Neural progenitor cell (in vitro differentiated cells): Measurements from ENCODE around the gene MYCBP2. TPM values are rescaled to one million over a fixed set of nuclear protein-coding genes. Genes with fewer than 3 reads are reported as not detected.

ENCODE experiments used
- DNase-seq: peaks from one replicate; pipeline ENCODE4 v3.0.0-alpha.2; 2016; ENCODE audit warnings: low spot score
- H2AFZ ChIP-seq: fragments of 200-600 bp; sonication (generic); replicated peaks from 2 replicates; pipeline ENCODE4 v1.6.1; 2016; ENCODE audit warnings: antibody characterized with exemption
- H3F3A ChIP-seq: fragments of 200-600 bp; sonication (generic); 2 replicates; pipeline ENCODE4 v1.6.1; 2016; ENCODE audit warnings: antibody characterized with exemption, low read depth
- H3K27ac ChIP-seq: fragments of 200-600 bp; sonication (generic); 2 replicates; pipeline ENCODE4 v1.5.1; 2016; ENCODE audit warnings: mild to moderate bottlenecking
- H3K27me3 ChIP-seq: fragments of 200-600 bp; sonication (generic); 2 replicates; pipeline ENCODE4 v1.6.1; 2016; ENCODE audit warnings: mild to moderate bottlenecking, moderate library complexity
- H3K36me3 ChIP-seq: fragments of 200-600 bp; sonication (generic); 2 replicates; pipeline ENCODE4 v1.5.1; 2016
- H3K4me1 ChIP-seq: fragments of 200-600 bp; sonication (generic); 2 replicates; pipeline ENCODE4 v1.6.1; 2016; ENCODE audit warnings: mixed run types
- H3K4me2 ChIP-seq: fragments of 200-600 bp; sonication (generic); 2 replicates; pipeline ENCODE4 v1.6.1; 2016
- H3K4me3 ChIP-seq: fragments of 200-600 bp; sonication (generic); 2 replicates; pipeline ENCODE4 v1.5.1; 2016
- H3K79me2 ChIP-seq: fragments of 200-600 bp; sonication (generic); 2 replicates; pipeline ENCODE4 v1.6.1; 2016; ENCODE audit warnings: low read depth
- H3K9ac ChIP-seq: fragments of 200-600 bp; sonication (generic); 2 replicates; pipeline ENCODE4 v1.6.1; 2016
- H3K9me3 ChIP-seq: fragments of 200-600 bp; sonication (generic); 2 replicates; pipeline ENCODE4 v1.5.1; 2016; ENCODE audit warnings: low read depth
- H4K20me1 ChIP-seq: fragments of 200-600 bp; sonication (generic); 2 replicates; pipeline ENCODE4 v1.6.1; 2016; ENCODE audit warnings: low read depth
- H3K27ac Mint-ChIP-seq: 3 replicates; pipeline ENCODE4 v1.8.0; 2021; ENCODE audit warnings: mixed read lengths
- H3K27me3 Mint-ChIP-seq: 2 replicates; pipeline ENCODE4 v1.8.0; 2022; ENCODE audit warnings: low read depth, mild to moderate bottlenecking, inconsistent platforms, moderate library complexity, mixed read lengths; ENCODE audit not compliant: insufficient read depth
- H3K36me3 Mint-ChIP-seq: 3 replicates; pipeline ENCODE4 v1.8.0; 2021; ENCODE audit warnings: mixed read lengths
- H3K4me1 Mint-ChIP-seq: 3 replicates; pipeline ENCODE4 v1.8.0; 2021; ENCODE audit warnings: mixed read lengths
- H3K4me3 Mint-ChIP-seq: 3 replicates; pipeline ENCODE4 v1.8.0; 2021; ENCODE audit warnings: mild to moderate bottlenecking, moderate library complexity, mixed read lengths
- H3K9me3 Mint-ChIP-seq: 3 replicates; pipeline ENCODE4 v1.8.0; 2020; ENCODE audit warnings: mixed read lengths
- EZH2 ChIP-seq: fragments of 200-600 bp; sonication (generic); IDR thresholded peaks from 2 replicates; pipeline ENCODE4 v1.6.1; 2017; ENCODE audit warnings: antibody characterized with exemption, mild to moderate bottlenecking, moderate library complexity
- EZH2phosphoT487 ChIP-seq: fragments of 200-600 bp; sonication (generic); IDR thresholded peaks from 2 replicates; pipeline ENCODE4 v1.6.1; 2017; ENCODE audit warnings: antibody characterized with exemption
- total RNA-seq: library from RNA; depleted of rRNA; stranded (reverse); fragments of >200 nt; gene quantifications from 2 replicates; pipeline ENCODE4 v1.2.3, GENCODE V29; 2015; ENCODE audit warnings: low replicate concordance
- TF ChIP-seq, protein P1 (sequence below): fragments of 200-600 bp; sonication (generic); IDR thresholded peaks from 2 replicates; pipeline ENCODE4 v1.5.1; 2017; ENCODE audit warnings: antibody characterized with exemption, mild to moderate bottlenecking

MYCBP2 gene
- total RNA-seq, 1 donor from 2014 or later, result 37.8 TPM

DNA sequence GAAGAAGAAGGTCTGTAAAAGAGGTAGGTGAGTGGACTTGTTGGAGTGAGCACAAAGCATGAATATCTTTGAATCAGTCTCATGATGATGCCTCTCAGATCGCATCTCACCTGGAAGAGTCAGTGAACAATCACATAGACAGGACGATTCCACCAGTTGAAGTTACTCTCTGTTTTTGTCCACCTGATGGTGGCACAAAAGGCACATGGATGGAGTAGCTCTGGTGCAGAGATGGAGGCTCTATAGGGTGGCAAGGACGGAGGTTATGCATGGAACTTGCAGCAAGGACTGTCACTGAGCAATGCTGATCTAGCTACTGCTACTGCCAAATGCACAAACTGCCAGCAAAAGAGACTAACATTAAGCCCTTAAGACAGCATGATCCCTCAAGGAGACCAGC is 10.3 kb upstream of the MYCBP2 start:
- no peaks in the 10 kb centered on the region for H3K4me1 ChIP-seq
- H3K36me3 Mint-ChIP-seq, result no peaks in the 10 kb centered on the region
- H3K27me3 ChIP-seq, result no peaks in the 10 kb centered on the region
- H2AFZ ChIP-seq, result no peak overlapping the region
- TF ChIP-seq EZH2 (no peak), EZH2phosphoT487 (no peak)
- TF ChIP-seq, protein P1, sequence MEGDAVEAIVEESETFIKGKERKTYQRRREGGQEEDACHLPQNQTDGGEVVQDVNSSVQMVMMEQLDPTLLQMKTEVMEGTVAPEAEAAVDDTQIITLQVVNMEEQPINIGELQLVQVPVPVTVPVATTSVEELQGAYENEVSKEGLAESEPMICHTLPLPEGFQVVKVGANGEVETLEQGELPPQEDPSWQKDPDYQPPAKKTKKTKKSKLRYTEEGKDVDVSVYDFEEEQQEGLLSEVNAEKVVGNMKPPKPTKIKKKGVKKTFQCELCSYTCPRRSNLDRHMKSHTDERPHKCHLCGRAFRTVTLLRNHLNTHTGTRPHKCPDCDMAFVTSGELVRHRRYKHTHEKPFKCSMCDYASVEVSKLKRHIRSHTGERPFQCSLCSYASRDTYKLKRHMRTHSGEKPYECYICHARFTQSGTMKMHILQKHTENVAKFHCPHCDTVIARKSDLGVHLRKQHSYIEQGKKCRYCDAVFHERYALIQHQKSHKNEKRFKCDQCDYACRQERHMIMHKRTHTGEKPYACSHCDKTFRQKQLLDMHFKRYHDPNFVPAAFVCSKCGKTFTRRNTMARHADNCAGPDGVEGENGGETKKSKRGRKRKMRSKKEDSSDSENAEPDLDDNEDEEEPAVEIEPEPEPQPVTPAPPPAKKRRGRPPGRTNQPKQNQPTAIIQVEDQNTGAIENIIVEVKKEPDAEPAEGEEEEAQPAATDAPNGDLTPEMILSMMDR, result no peak
- H3K9me3 Mint-ChIP-seq, result peaks cover 3% of the 10 kb centered on the region
- no peaks in the 10 kb centered on the region for H4K20me1 ChIP-seq
- no peak overlapping the region for H3K9ac ChIP-seq
- no peak overlapping the region for H3K4me2 ChIP-seq
- no peak overlapping the region for H3K27ac ChIP-seq
- no peak for DNase-seq
- H3F3A ChIP-seq, result no peaks in the 10 kb centered on the region
- no peak overlapping the region for H3K4me3 ChIP-seq
- H3K27ac Mint-ChIP-seq, result no peak overlapping the region
- no peaks in the 10 kb centered on the region for H3K9me3 ChIP-seq
- no peak overlapping the region for H3K4me3 Mint-ChIP-seq
- H3K36me3 ChIP-seq, result no peaks in the 10 kb centered on the region
- H3K27me3 Mint-ChIP-seq, result no peaks in the 10 kb centered on the region
- H3K4me1 Mint-ChIP-seq, result no peaks in the 10 kb centered on the region
- H3K79me2 ChIP-seq, result no peaks in the 10 kb centered on the region

DNA sequence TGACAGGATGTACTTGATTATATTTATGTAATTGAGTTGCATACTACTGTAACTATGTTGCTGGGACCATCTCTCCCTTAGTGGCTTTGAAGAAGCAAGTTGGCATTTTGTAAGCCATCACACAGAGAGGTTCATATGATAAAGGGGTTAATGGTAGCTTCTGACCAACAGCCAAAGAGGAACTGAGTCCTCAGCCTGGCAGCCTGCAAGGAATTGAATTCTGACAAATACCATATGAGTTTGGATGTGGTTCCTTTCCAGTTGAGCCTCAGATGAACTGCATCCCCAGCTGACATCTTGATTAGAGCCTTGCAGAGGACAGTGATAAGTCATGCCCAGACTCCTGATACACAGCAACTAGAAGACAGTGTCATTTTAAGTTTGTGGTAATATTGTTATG is 8.6 kb upstream of the MYCBP2 start:
- no peaks in the 10 kb centered on the region for H3K9me3 Mint-ChIP-seq
- H3K4me1 Mint-ChIP-seq, result peaks cover 2% of the 10 kb centered on the region
- no peaks in the 10 kb centered on the region for H3K9me3 ChIP-seq
- no peaks in the 10 kb centered on the region for H3F3A ChIP-seq
- TF ChIP-seq EZH2phosphoT487 (no peak), EZH2 (no peak)
- TF ChIP-seq, protein P1, result no peak
- H4K20me1 ChIP-seq, result no peaks in the 10 kb centered on the region
- H3K36me3 ChIP-seq, result no peaks in the 10 kb centered on the region
- no peaks in the 10 kb centered on the region for H3K27me3 ChIP-seq
- H3K4me3 ChIP-seq, result no peak overlapping the region
- H3K27me3 Mint-ChIP-seq, result no peaks in the 10 kb centered on the region
- H3K27ac ChIP-seq, result no peak overlapping the region
- H3K79me2 ChIP-seq, result no peaks in the 10 kb centered on the region
- no peak overlapping the region for H3K27ac Mint-ChIP-seq
- H3K36me3 Mint-ChIP-seq, result no peaks in the 10 kb centered on the region
- no peak overlapping the region for H3K4me2 ChIP-seq
- no peak overlapping the region for H3K4me3 Mint-ChIP-seq
- H3K9ac ChIP-seq, result no peak overlapping the region
- H3K4me1 ChIP-seq, result peaks cover 3% of the 10 kb centered on the region
- no peak overlapping the region for H2AFZ ChIP-seq
- no peak for DNase-seq

DNA sequence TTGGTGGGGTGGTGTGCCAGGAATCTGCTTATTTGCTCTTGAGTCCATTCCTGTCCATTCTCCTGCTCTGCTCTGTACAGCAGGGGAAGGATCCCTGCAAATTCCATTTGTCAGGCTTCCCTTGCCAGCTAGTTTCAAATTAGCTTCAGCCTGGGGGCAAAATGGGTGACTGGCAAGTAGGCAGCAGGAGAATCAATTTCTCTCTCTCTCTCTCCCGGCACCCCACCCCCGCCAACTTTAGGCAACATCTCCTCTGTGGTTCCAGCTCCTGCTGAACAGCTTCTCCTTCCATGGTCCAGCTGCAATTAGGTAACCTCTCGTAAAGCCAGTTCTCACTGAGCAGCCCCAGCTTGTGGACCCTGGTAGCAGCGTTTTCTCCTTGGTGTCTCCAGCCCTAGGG is 6.7 kb upstream of the MYCBP2 start:
- H3K9me3 Mint-ChIP-seq, result no peaks in the 10 kb centered on the region
- H3K36me3 Mint-ChIP-seq, result no peaks in the 10 kb centered on the region
- Histone ChIP-seq H3K9me3 (no peaks in the 10 kb centered on the region), H3K36me3 (no peaks in the 10 kb centered on the region), H3K79me2 (no peaks in the 10 kb centered on the region), H3K4me3 (no peak overlapping the region), H2AFZ (no peak overlapping the region), H3K27ac (no peak overlapping the region), H3F3A (peaks cover 16% of the 10 kb centered on the region), H3K4me2 (no peak overlapping the region), H4K20me1 (no peaks in the 10 kb centered on the region), H3K9ac (no peak overlapping the region), H3K27me3 (peaks cover 2% of the 10 kb centered on the region), H3K4me1 (peaks cover 11% of the 10 kb centered on the region)
- peaks cover 6% of the 10 kb centered on the region for H3K4me1 Mint-ChIP-seq
- no peak overlapping the region for H3K27ac Mint-ChIP-seq
- DNase-seq, result no peak
- H3K27me3 Mint-ChIP-seq, result no peaks in the 10 kb centered on the region
- H3K4me3 Mint-ChIP-seq, result no peak overlapping the region
- TF ChIP-seq, protein P1, result no peak
- TF ChIP-seq EZH2 (no peak), EZH2phosphoT487 (no peak)
